Loucy (cell line): Measurements from ENCODE around the gene PCSK9.

ENCODE experiments used
- H2AFZ ChIP-seq: fragments of 200-600 bp; sonication (generic); 2 replicates; pipeline ENCODE4 v1.6.0; 2016; ENCODE audit warnings: antibody characterized with exemption, mild to moderate bottlenecking, low read length, moderate library complexity
- H3F3A ChIP-seq: fragments of 200-600 bp; 2 replicates; pipeline ENCODE4 v1.6.0; 2016; ENCODE audit warnings: antibody characterized with exemption, low read depth, mild to moderate bottlenecking
- H3K27me3 ChIP-seq: fragments of 200-600 bp; sonication (generic); 2 replicates; pipeline ENCODE4 v1.6.1; 2014; ENCODE audit warnings: low read length, mild to moderate bottlenecking; ENCODE audit not compliant: insufficient read depth, poor library complexity, severe bottlenecking
- H3K36me3 ChIP-seq: fragments of 200-600 bp; sonication (generic); 2 replicates; pipeline ENCODE4 v1.6.1; 2016; ENCODE audit warnings: low read length; ENCODE audit not compliant: insufficient read depth
- H3K4me1 ChIP-seq: fragments of 200-600 bp; sonication (generic); 2 replicates; pipeline ENCODE4 v1.5.1; 2014; ENCODE audit warnings: low read length, mild to moderate bottlenecking; ENCODE audit not compliant: insufficient read depth, poor library complexity, severe bottlenecking
- H3K4me2 ChIP-seq: fragments of 200-600 bp; sonication (generic); 2 replicates; pipeline ENCODE4 v1.6.0; 2014; ENCODE audit warnings: antibody characterized with exemption, low read length, low read depth, mild to moderate bottlenecking; ENCODE audit not compliant: poor library complexity, severe bottlenecking
- H3K4me3 ChIP-seq: fragments of 200-600 bp; sonication (generic); 2 replicates; pipeline ENCODE4 v1.5.1; 2014; ENCODE audit warnings: low read length, mild to moderate bottlenecking, mixed read lengths; ENCODE audit not compliant: poor library complexity, severe bottlenecking
- H3K79me2 ChIP-seq: fragments of 200-600 bp; sonication (generic); 2 replicates; pipeline ENCODE4 v1.6.1; 2014; ENCODE audit warnings: low read length; ENCODE audit not compliant: insufficient read depth
- H3K9ac ChIP-seq: fragments of 200-600 bp; sonication (generic); 2 replicates; pipeline ENCODE4 v1.6.0; 2014; ENCODE audit warnings: mild to moderate bottlenecking, low read depth, low read length, moderate library complexity; ENCODE audit not compliant: poor library complexity, severe bottlenecking
- H3K9me2 ChIP-seq: fragments of 200-600 bp; sonication (generic); replicated peaks from 2 replicates; pipeline ENCODE4 v1.6.1; 2016; ENCODE audit warnings: low read depth, low read length, mixed read lengths
- H3K9me3 ChIP-seq: fragments of 200-600 bp; sonication (generic); 2 replicates; pipeline ENCODE4 v1.6.1; 2014; ENCODE audit warnings: mild to moderate bottlenecking, antibody characterized with exemption, low read length, low read depth; ENCODE audit not compliant: insufficient read depth
- H4K20me1 ChIP-seq: fragments of 200-600 bp; sonication (generic); 2 replicates; pipeline ENCODE4 v1.6.0; 2014; ENCODE audit warnings: antibody characterized with exemption, low read length, mild to moderate bottlenecking; ENCODE audit not compliant: insufficient read depth, poor library complexity, severe bottlenecking
- EZH2phosphoT487 ChIP-seq: fragments of 200-600 bp; IDR thresholded peaks from 2 replicates; pipeline ENCODE4 v1.6.1; 2018; ENCODE audit warnings: antibody characterized with exemption, mild to moderate bottlenecking, moderate library complexity, borderline replicate concordance
- TF ChIP-seq, protein P1 (sequence below): fragments of 200-600 bp; sonication (generic); conservative IDR thresholded peaks from 2 replicates; pipeline ENCODE4 v1.5.1; 2014; ENCODE audit warnings: mild to moderate bottlenecking, antibody characterized with exemption, low read length

The PCSK9 gene

DNA sequence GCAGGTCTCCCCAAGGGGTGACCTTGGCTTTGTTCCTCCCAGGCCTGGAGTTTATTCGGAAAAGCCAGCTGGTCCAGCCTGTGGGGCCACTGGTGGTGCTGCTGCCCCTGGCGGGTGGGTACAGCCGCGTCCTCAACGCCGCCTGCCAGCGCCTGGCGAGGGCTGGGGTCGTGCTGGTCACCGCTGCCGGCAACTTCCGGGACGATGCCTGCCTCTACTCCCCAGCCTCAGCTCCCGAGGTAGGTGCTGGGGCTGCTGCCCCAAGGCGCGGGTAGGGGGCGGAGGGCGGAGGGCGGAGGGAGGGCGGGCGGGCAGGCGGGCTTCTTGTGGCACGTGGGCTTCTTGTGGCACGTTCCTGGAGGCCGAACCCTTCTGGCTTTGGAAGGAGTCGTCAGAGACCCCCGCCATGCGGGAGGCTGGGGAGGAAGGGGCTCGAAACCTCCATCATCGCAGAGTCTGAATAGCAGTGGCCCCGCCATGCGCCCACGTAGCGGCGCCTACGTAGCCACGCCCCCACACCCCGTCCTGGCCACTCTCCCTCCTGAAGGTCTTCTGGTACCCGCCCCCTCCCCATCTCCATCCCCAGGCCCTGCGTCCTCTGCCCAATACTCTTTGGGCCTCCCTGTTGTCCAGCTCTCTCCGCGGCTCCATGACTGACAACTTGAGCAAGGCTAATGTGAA lies 16.7 kb downstream of the PCSK9 start:
- Histone ChIP-seq H3K36me3 (no peaks in the 10 kb centered on the region), H4K20me1 (no peaks in the 10 kb centered on the region), H3K4me3 (no peak overlapping the region), H2AFZ (no peak overlapping the region), H3K4me2 (no peak overlapping the region), H3K4me1 (no peaks in the 10 kb centered on the region), H3K79me2 (no peaks in the 10 kb centered on the region), H3K9me3 (no peaks in the 10 kb centered on the region), H3K9me2 (no peaks in the 10 kb centered on the region), H3K27me3 (no peaks in the 10 kb centered on the region), H3F3A (no peaks in the 10 kb centered on the region), H3K9ac (no peak overlapping the region)
- TF ChIP-seq EZH2phosphoT487 = no peak
- TF ChIP-seq, protein P1, sequence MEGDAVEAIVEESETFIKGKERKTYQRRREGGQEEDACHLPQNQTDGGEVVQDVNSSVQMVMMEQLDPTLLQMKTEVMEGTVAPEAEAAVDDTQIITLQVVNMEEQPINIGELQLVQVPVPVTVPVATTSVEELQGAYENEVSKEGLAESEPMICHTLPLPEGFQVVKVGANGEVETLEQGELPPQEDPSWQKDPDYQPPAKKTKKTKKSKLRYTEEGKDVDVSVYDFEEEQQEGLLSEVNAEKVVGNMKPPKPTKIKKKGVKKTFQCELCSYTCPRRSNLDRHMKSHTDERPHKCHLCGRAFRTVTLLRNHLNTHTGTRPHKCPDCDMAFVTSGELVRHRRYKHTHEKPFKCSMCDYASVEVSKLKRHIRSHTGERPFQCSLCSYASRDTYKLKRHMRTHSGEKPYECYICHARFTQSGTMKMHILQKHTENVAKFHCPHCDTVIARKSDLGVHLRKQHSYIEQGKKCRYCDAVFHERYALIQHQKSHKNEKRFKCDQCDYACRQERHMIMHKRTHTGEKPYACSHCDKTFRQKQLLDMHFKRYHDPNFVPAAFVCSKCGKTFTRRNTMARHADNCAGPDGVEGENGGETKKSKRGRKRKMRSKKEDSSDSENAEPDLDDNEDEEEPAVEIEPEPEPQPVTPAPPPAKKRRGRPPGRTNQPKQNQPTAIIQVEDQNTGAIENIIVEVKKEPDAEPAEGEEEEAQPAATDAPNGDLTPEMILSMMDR = no peak

GRCh38 chr1:55056632-55056992 lies 17.3 kb downstream of the PCSK9 start:
- H3K9ac ChIP-seq = no peak overlapping the region
- H3K4me3 ChIP-seq = no peak overlapping the region
- no peaks in the 10 kb centered on the region for H3K36me3 ChIP-seq

DNA sequence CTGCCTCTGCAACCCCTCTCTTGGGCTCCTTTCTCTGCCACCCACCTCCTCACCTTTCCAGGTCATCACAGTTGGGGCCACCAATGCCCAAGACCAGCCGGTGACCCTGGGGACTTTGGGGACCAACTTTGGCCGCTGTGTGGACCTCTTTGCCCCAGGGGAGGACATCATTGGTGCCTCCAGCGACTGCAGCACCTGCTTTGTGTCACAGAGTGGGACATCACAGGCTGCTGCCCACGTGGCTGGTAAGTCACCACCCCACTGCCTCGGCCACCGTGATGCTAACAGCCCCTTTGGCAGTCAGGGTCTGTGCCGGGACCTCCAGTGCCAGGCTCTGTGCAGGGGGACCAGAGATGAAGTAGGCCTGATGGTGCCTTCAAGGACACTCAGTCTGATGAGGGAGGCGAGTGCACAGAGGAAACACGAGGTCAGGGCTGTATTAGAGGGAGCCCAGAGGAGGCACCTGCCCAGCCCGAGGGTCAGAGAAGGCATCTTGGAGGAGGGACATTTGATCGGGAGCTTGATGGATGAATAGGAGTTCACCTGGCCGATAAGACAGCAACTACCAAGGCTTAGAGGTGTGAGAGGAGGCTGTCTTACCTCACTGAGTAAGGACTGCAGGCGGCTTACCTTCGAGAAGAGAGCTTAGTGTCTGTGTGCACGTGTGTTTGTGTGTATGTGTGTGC lies 18.1 kb downstream of the PCSK9 start:
- H3K4me1 ChIP-seq = no peaks in the 10 kb centered on the region
- H3F3A ChIP-seq = no peaks in the 10 kb centered on the region
- H3K9me2 ChIP-seq = no peaks in the 10 kb centered on the region
- H3K79me2 ChIP-seq = no peaks in the 10 kb centered on the region
- no peak overlapping the region for H2AFZ ChIP-seq
- no peaks in the 10 kb centered on the region for H3K9me3 ChIP-seq
- no peak overlapping the region for H3K9ac ChIP-seq
- no peaks in the 10 kb centered on the region for H4K20me1 ChIP-seq
- H3K27me3 ChIP-seq = no peaks in the 10 kb centered on the region
- H3K4me2 ChIP-seq = no peak overlapping the region
- no peak for TF ChIP-seq EZH2phosphoT487
- TF ChIP-seq, protein P1 = no peak
- no peaks in the 10 kb centered on the region for H3K36me3 ChIP-seq
- no peak overlapping the region for H3K4me3 ChIP-seq

More at GRCh38 chr1:55056632-55056992, 17.3 kb downstream of the PCSK9 start:
- Histone ChIP-seq H4K20me1 (no peaks in the 10 kb centered on the region), H2AFZ (no peak overlapping the region), H3F3A (no peaks in the 10 kb centered on the region), H3K27me3 (no peaks in the 10 kb centered on the region), H3K9me2 (no peaks in the 10 kb centered on the region), H3K4me1 (no peaks in the 10 kb centered on the region), H3K4me2 (no peak overlapping the region), H3K9me3 (no peaks in the 10 kb centered on the region), H3K79me2 (no peaks in the 10 kb centered on the region)
- TF ChIP-seq EZH2phosphoT487 = no peak
- TF ChIP-seq, protein P1 = no peak
